Upper lobe of left lung (tissue), 6 donors: Measurements from ENCODE around the gene HMGXB3. TPM values are rescaled to one million over a fixed set of nuclear protein-coding genes. Genes with fewer than 3 reads are reported as not detected.

ENCODE experiments used
- ATAC-seq, 2 donors: fragments of 200-7000 bp; cut with Tn5 transposase; one replicate each; pipeline ENCODE4 v1.9.1; 2022; ENCODE audit warnings: mild to moderate bottlenecking in 2 of 2, moderate library complexity in 2 of 2; ENCODE audit not compliant: low FRiP score in 2 of 2
- DNase-seq, 2 donors: peaks; one replicate each; pipeline ENCODE4 v3.0.0-alpha.2; 2019 to 2020
- H3K27ac ChIP-seq, 4 donors: fragments of 200-600 bp; sonication (generic); one replicate each; pipeline ENCODE4 v1.5.1; 2016 to 2019
- H3K27me3 ChIP-seq, 4 donors: fragments of 200-600 bp; sonication (generic); one replicate each; pipeline ENCODE4 v1.5.1; 2017 to 2019
- H3K36me3 ChIP-seq, 4 donors: fragments of 200-600 bp; sonication (generic); one replicate each; pipeline ENCODE4 v1.5.1; 2016 to 2019
- H3K4me1 ChIP-seq, 4 donors: fragments of 200-600 bp; sonication (generic); one replicate each; pipeline ENCODE4 v1.5.1; 2018 to 2019
- H3K4me3 ChIP-seq, 4 donors: fragments of 200-600 bp; sonication (generic); one replicate each; pipeline ENCODE4 v1.5.1; 2017 to 2019; ENCODE audit warnings: mild to moderate bottlenecking in 2 of 4, moderate library complexity in 1 of 4
- H3K9me3 ChIP-seq, 4 donors: fragments of 200-600 bp; sonication (generic); one replicate each; pipeline ENCODE4 v1.5.1; 2018 to 2019
- EP300 ChIP-seq, 4 donors: sonication (generic); formaldehyde crosslinking; IDR thresholded peaks; one replicate each; pipeline ENCODE4 v1.5.1; 2017; ENCODE audit warnings: antibody characterized with exemption in 4 of 4, control low read depth in 2 of 4
- POLR2A ChIP-seq, 4 donors: fragments of 450-650 bp; IDR thresholded peaks; one replicate each; pipeline ENCODE4 v1.5.1; 2016 to 2017; ENCODE audit warnings: antibody characterized with exemption in 4 of 4, mild to moderate bottlenecking in 2 of 4
- POLR2AphosphoS5 ChIP-seq, 2 donors: sonication (generic); formaldehyde crosslinking; IDR thresholded peaks; one replicate each; pipeline ENCODE4 v1.5.1; 2017; ENCODE audit warnings: antibody characterized with exemption in 2 of 2
- WGBS, 2 donors: methylation state at CpG; one replicate each; pipeline ENCODE4 v1.1.5; 2017 to 2018; 5-methylcytosine and 5-hydroxymethylcytosine counted together
- small RNA-seq, 4 donors: library from RNA; depleted of rRNA; stranded (forward); fragments of <200 nt; gene quantifications; one replicate each; pipeline ENCODE3, GENCODE V24; 2016
- total RNA-seq, 6 donors: library from RNA; depleted of rRNA in 4 of 6; stranded (reverse); fragments of >200 nt in 4 of 6; gene quantifications; one replicate each; pipeline versions ENCODE4 v1.1.0 to v1.2.1, GENCODE V29; 2016 to 2021
- TF ChIP-seq, protein P1 (sequence below), 6 experiments: fragments of 450-650 bp in 4 of 6; fragments of 200-600 bp in 2 of 6; sonication (generic) in 2 of 6; IDR thresholded peaks; one replicate each; pipeline ENCODE4 v1.5.1; 2016 to 2019; ENCODE audit warnings: antibody characterized with exemption in 6 of 6
- donor health status: DM: no; HTN: no; CAD: no; lungs with moderate emphysema.
- donor health status: DM: no; HTN: yes; CAD: no; lungs with severe emphysema.

Gene HMGXB3
- total RNA-seq, 6 donors from 2014 or later = 29.6 to 71.2 (median 41.0) TPM

DNA sequence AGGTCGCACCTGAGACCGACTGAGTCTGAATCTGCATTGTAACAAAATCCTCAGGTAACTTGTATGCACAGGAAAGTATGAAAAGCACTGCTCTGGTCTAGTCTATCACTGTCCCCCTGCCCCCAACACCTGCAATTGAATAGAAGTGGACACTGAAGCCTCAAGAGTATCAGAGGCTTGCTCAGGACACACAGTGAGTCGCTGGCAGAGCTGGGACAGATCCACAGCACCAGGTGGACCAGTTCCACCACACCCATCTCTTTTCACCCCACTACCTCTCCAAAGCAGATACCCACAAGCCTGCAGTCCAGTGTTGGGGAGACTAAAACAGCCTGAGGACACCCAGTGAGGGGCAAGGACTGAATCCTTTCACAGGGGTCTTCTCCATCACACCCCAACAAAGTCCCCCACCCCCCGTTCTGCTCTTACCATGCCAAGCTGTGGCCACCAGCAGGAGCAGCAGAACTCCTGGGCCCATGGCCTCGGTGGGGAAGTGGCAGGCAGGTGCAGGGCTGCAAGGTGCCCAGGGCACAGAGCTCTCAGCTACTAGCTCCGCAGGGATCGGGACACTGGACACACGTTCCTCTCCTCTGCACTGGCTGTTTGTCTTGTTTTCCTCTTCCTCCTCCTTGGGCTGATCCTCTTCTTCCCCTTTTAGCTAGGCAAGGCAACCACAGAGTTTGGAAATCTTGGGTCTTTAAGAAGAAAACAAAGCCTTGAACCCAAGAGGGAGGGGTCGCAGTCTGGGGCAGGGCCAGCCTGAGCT, 85.6 kb downstream of the HMGXB3 start, which contains the start of gene CSF1R:
Gene CSF1R, minus strand, starts transcription at position 605 of the 766 bp plus-strand sequence. Its CDS starts 127 bp downstream, at position 478.
- no peaks in the 10 kb centered on the region for H3K9me3 ChIP-seq
- peak; percentile 46 to 51 for ATAC-seq
- peak in 1 of 4 donors; percentile 61 for TF ChIP-seq POLR2A (IDR thresholded peaks at IDR 0.05)
- TF ChIP-seq, protein P1, sequence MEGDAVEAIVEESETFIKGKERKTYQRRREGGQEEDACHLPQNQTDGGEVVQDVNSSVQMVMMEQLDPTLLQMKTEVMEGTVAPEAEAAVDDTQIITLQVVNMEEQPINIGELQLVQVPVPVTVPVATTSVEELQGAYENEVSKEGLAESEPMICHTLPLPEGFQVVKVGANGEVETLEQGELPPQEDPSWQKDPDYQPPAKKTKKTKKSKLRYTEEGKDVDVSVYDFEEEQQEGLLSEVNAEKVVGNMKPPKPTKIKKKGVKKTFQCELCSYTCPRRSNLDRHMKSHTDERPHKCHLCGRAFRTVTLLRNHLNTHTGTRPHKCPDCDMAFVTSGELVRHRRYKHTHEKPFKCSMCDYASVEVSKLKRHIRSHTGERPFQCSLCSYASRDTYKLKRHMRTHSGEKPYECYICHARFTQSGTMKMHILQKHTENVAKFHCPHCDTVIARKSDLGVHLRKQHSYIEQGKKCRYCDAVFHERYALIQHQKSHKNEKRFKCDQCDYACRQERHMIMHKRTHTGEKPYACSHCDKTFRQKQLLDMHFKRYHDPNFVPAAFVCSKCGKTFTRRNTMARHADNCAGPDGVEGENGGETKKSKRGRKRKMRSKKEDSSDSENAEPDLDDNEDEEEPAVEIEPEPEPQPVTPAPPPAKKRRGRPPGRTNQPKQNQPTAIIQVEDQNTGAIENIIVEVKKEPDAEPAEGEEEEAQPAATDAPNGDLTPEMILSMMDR (IDR thresholded peaks at IDR 0.05) = no peak
- WGBS, 2 donors = 83 to 84% methylated on average over 8 to 9 of the region's 9 CpGs
- no peaks in the 10 kb centered on the region for H3K36me3 ChIP-seq
- H3K27me3 ChIP-seq = no peaks in the 10 kb centered on the region
- H3K4me1 ChIP-seq = peaks cover 5 to 17% (median 6%) of the 10 kb centered on the region in 4 donors
- peak within 1 kb of the TSS in 3 of 4 donors; percentile 26 to 50 (median 34) for H3K4me3 ChIP-seq
- peak in 1 of 2 donors; percentile 41 for DNase-seq
- H3K27ac ChIP-seq = peak within 1 kb of the TSS in 3 of 4 donors; percentile 28 to 70 (median 58)

DNA sequence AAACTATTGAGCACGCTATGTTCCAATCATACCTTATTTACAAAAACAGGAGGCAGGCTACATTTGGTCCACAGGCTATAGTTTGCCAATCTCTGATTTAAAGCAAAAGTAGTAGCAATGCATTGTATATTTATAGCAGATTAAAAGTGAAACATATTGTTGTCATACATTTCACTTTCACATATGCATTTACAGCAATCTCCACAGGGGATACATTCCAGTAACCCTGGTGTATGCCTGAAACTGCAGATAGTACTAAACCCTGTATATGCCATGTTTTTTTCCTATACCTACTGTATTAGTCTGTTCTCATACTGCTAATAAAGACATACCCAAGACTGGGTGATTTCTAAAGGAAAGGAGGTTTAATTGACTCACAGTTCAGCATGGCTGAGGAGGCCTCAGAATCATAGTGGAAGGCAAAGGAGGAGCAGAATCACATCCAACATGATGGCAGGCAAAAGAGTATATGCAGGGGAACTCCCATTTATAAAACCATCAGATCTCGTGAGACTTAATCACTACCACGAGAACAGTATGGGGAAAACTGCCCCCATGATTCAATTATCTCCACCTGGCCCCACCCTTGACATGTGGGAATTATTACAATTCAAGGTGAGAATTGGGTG, 91.7 kb downstream of the HMGXB3 start:
- Histone ChIP-seq H3K9me3 (no peaks in the 10 kb centered on the region), H3K27me3 (no peaks in the 10 kb centered on the region), H3K27ac (no peak overlapping the region), H3K36me3 (no peaks in the 10 kb centered on the region), H3K4me1 (no peaks in the 10 kb centered on the region), H3K4me3 (no peak overlapping the region)
- TF ChIP-seq EP300 (IDR thresholded peaks at IDR 0.05) = no peak
- no peak for TF ChIP-seq POLR2AphosphoS5 (IDR thresholded peaks at IDR 0.05)
- no peak for TF ChIP-seq POLR2A (IDR thresholded peaks at IDR 0.05)
- TF ChIP-seq, protein P1 (IDR thresholded peaks at IDR 0.05) = no peak
- WGBS, 2 donors = 89 to 90% methylated on average over 3 of the region's 3 CpGs
- DNase-seq (no peak), ATAC-seq (no peak)

DNA sequence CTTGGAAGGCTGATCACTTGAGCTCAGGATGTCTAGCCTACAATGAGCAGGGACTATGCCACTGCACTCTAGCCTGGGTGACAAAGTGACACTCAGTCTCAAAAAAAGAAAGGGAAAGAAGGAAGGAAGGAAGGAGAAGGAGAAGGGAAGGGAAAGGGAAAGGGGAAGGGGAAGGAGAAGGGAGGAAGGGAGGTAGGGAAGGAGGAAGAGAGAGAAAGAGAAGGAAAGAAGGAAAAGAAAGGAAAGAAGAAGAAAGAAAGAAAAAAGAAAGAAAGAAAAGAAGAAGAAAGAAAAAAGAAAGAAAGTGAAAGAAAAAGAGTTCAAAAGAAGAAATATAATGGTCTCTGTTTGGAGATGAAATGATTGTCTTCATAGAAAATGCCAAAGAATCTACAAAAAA, 96.6 kb downstream of the HMGXB3 start:
- H3K27ac ChIP-seq = no peak overlapping the region
- no peaks in the 10 kb centered on the region for H3K36me3 ChIP-seq
- H3K9me3 ChIP-seq = no peaks in the 10 kb centered on the region
- no peaks in the 10 kb centered on the region for H3K27me3 ChIP-seq
- H3K4me1 ChIP-seq = no peaks in the 10 kb centered on the region
- DNase-seq (no peak), ATAC-seq (no peak)
- TF ChIP-seq EP300 (IDR thresholded peaks at IDR 0.05) (no peak), POLR2AphosphoS5 (IDR thresholded peaks at IDR 0.05) (no peak), POLR2A (IDR thresholded peaks at IDR 0.05) (no peak)
- TF ChIP-seq, protein P1 (IDR thresholded peaks at IDR 0.05) = no peak
- H3K4me3 ChIP-seq = no peak overlapping the region

DNA sequence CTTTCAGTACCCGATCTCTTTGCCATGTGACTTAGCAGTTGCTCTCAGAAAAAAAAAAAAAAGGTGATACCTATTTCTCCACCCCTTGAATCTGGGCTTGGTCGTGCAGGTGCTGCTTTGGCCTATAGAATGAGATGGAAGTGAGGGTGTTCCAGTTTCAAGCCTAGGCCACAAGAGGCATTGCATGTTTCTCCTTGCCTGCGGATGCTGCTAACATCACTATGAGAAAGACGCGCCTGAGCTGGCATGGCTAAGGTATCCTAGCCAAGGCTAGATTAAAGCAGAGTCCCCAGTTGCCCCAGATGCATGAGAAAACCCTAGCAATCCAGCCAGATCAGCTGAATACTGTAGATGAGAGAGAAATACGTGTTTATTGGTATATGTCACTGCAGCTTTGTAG, 100.5 kb downstream of the HMGXB3 start:
- TF ChIP-seq, protein P1 (IDR thresholded peaks at IDR 0.05) = no peak
- TF ChIP-seq EP300 (IDR thresholded peaks at IDR 0.05) = no peak
- TF ChIP-seq POLR2AphosphoS5 (IDR thresholded peaks at IDR 0.05) = no peak
- TF ChIP-seq POLR2A (IDR thresholded peaks at IDR 0.05) = no peak
- no peaks in the 10 kb centered on the region for H3K36me3 ChIP-seq
- H3K9me3 ChIP-seq = no peaks in the 10 kb centered on the region
- WGBS, 2 donors = 84 to 86% methylated on average over 6 of the region's 6 CpGs
- DNase-seq (no peak), ATAC-seq (no peak)
- H3K4me1 ChIP-seq = no peaks in the 10 kb centered on the region
- H3K4me3 ChIP-seq = no peak overlapping the region
- H3K27ac ChIP-seq = no peak overlapping the region
- no peaks in the 10 kb centered on the region for H3K27me3 ChIP-seq

Small RNAs within 50 kb of the gene (small RNA-seq; reads per million reads assigned to genes)
- gene RF00019 = 0 reads per million in 4 donors

Other genes starting within 250 kb of the HMGXB3 start
- not detected for gene PDE6A, start 55.9 kb upstream of the HMGXB3 start, total RNA-seq
- 10 to 100 TPM in 5 of 6 donors, 1 to 10 TPM in 1; 7.3 to 21.6 (median 16.8) TPM for gene SLC26A2, start 40.0 kb upstream of the HMGXB3 start, total RNA-seq
- gene TIGD6, start 85 bp upstream of the HMGXB3 start, total RNA-seq = 1 to 10 TPM; 2.2 to 6.3 (median 4.1) TPM
- 100 to 1,000 TPM in 1 of 6 donors, 10 to 100 TPM in 5; 13.9 to 101 (median 57.9) TPM for gene CSF1R, start 85.8 kb downstream of the HMGXB3 start, total RNA-seq
- gene PDGFRB, start 155.1 kb downstream of the HMGXB3 start, total RNA-seq = 100 to 1,000 TPM in 2 of 6 donors, 10 to 100 TPM in 4; 26.6 to 155 (median 81.5) TPM
- under 1 TPM in 2 of 6 donors, not detected in 4; 0.17 to 0.30 TPM for gene CDX1, start 166.0 kb downstream of the HMGXB3 start, total RNA-seq
- under 1 TPM in 1 of 6 donors, not detected in 5; 0.44 TPM for gene SLC6A7, start 189.3 kb downstream of the HMGXB3 start, total RNA-seq